Spleen (tissue), 7 donors: ENCODE data around the gene WWP2.
"Not testable (repeated sequence)": the region's sequence is repeated elsewhere in the genome, so short reads cannot be mapped to it uniquely, and the experiment has no call there.

Experiments used
- CTCF ChIP-seq, 11 experiments: fragments of 200-600 bp in 7 of 11; fragments of 450-650 bp in 4 of 11; sonication (generic) in 4 of 11; IDR thresholded peaks in 8 of 11; conservative IDR thresholded peaks in 3 of 11; 1 replicate in 7 of 11; 2 replicates in 4 of 11; pipeline versions ENCODE4 v1.4.0 to v1.8.0; 2016 to 2021; ENCODE audit warnings: antibody characterized with exemption in 11 of 11, inconsistent platforms in 4 of 11, mild to moderate bottlenecking in 1 of 11
- POLR2AphosphoS5 ChIP-seq, 3 donors: sonication (generic); formaldehyde crosslinking; IDR thresholded peaks; one replicate each; pipeline ENCODE4 v1.5.1; 2017; ENCODE audit warnings: antibody characterized with exemption in 3 of 3
- donor health status: DM: no; HTN: no; CAD: no; lungs with moderate emphysema.
- donor health status: DM: no; HTN: no; CAD: no.
- donor health status: DM: no; HTN: no; CAD: no.

DNA sequence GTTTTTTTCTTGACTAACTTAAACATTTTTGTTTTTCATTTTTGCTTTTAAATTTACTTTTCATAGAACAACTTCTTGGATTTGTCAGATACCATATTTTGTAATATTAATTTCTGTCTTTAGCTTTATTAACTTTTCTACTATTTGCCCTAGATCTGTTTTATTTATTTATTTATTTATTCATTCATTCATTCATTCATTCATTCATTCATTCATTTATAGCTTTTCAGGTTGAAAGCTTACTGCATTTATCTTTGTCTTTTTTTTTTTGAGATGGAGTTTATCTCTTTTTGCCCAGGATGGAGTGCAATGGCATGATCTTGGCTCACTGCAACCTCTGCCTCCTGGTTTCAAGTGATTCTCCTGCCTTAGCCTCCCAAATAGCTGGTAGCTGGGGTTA lies 44.6 kb downstream of the WWP2 start:
- TF ChIP-seq CTCF (IDR thresholded peaks at IDR 0.05 in 8 of 11, conservative IDR thresholded peaks at IDR 0.05 in 3 of 11); POLR2AphosphoS5 (IDR thresholded peaks at IDR 0.05): not testable (repeated sequence)
